H1 (cell line): ENCODE measurements around the gene PRR36. TPM values are rescaled to one million over a fixed set of nuclear protein-coding genes. Genes with fewer than 3 reads are reported as not detected.

ENCODE experiments used
- CTCF ChIA-PET: fragments of 300-600 bp; sonication (Branson Sonifier 250); formaldehyde crosslinking; loops from one replicate; lab custom pipeline; 2021; ENCODE audit not compliant: partially characterized antibody; lab: Charles Lee
- POLR2A ChIA-PET: fragments of 300-600 bp; sonication (Branson Sonifier 250); formaldehyde crosslinking; loops from one replicate; lab custom pipeline; 2021; ENCODE audit warnings: inconsistent platforms; ENCODE audit not compliant: partially characterized antibody; lab: Charles Lee
- DNase-seq, 2 experiments: peaks; one replicate each; pipeline versions ENCODE4 v3.0.0 to v3.0.0-alpha.2; 2010 to 2022; ENCODE audit warnings: low spot score in 2 of 2, low read depth in 1 of 2, mixed read lengths in 1 of 2
- FAIRE-seq: peaks from 2 replicates; lab custom pipeline; 2011; peaks lifted over from hg19 to GRCh38; lab: Jason Lieb, UNC
- H2AFZ ChIP-seq: 2 replicates; pipeline ENCODE4 v1.8.1; 2012; ENCODE audit warnings: low read length, inconsistent platforms
- H2AK5ac ChIP-seq: 2 replicates; pipeline ENCODE4 v1.6.1; 2013; ENCODE audit warnings: low read depth, low read length
- H2BK120ac ChIP-seq: replicated peaks from 2 replicates; pipeline ENCODE3; 2013; ENCODE audit warnings: low read depth, low read length, inconsistent platforms
- H2BK12ac ChIP-seq: 2 replicates; pipeline ENCODE4 v1.6.1; 2013; ENCODE audit warnings: low read depth, low read length
- H2BK15ac ChIP-seq: 2 replicates; pipeline ENCODE4 v1.6.1; 2013; ENCODE audit warnings: low read length
- H2BK20ac ChIP-seq: 2 replicates; pipeline ENCODE4 v1.6.1; 2013; ENCODE audit warnings: low read length
- H2BK5ac ChIP-seq: 2 replicates; pipeline ENCODE4 v1.6.1; 2013; ENCODE audit warnings: low read depth, low read length
- H3K14ac ChIP-seq: 2 replicates; pipeline ENCODE4 v1.6.1; 2013; ENCODE audit warnings: inconsistent platforms; ENCODE audit not compliant: insufficient read length
- H3K18ac ChIP-seq: 2 replicates; pipeline ENCODE4 v1.6.1; 2013; ENCODE audit warnings: low read length; ENCODE audit errors: extremely low read depth
- H3K23ac ChIP-seq: 2 replicates; pipeline ENCODE4 v1.6.1; 2013; ENCODE audit warnings: inconsistent platforms; ENCODE audit not compliant: insufficient read length
- H3K23me2 ChIP-seq: 2 replicates; pipeline ENCODE4 v1.6.1; 2013; ENCODE audit warnings: low read depth, low read length
- H3K27ac ChIP-seq: 2 replicates; pipeline ENCODE4 v1.6.1; 2011; ENCODE audit warnings: low read depth, low read length, inconsistent platforms
- H3K27me3 ChIP-seq, 4 experiments: replicated peaks in 1 of 4; 1 replicate in 1 of 4; 2 replicates in 3 of 4; pipeline versions ENCODE4 v1.6.1 to v1.8.1; 2011 to 2013; ENCODE audit warnings: low read length in 3 of 4, mild to moderate bottlenecking in 3 of 4, inconsistent platforms in 2 of 4, mixed read lengths in 2 of 4, moderate library complexity in 1 of 4; ENCODE audit not compliant: control insufficient read depth in 3 of 4, insufficient read depth in 3 of 4; ENCODE audit errors: extremely low read depth in 1 of 4
- H3K36me3 ChIP-seq, 4 experiments: 2 replicates each; pipeline versions ENCODE4 v1.6.1 to v1.8.1; 2011 to 2013; ENCODE audit warnings: mild to moderate bottlenecking in 4 of 4, low read length in 3 of 4, moderate library complexity in 2 of 4, control low read depth in 1 of 4, inconsistent platforms in 1 of 4; ENCODE audit not compliant: insufficient read depth in 4 of 4, control insufficient read depth in 2 of 4
- H3K4ac ChIP-seq: replicated peaks from 2 replicates; pipeline ENCODE3; 2013; ENCODE audit warnings: low read length, low read depth, mixed read lengths, inconsistent platforms; ENCODE audit not compliant: insufficient read length
- H3K4me1 ChIP-seq, 4 experiments: replicated peaks in 1 of 4; 1 replicate in 1 of 4; 2 replicates in 3 of 4; pipeline versions ENCODE4 v1.6.1 to v1.8.1; 2011 to 2013; ENCODE audit warnings: low read length in 3 of 4, inconsistent platforms in 2 of 4, mixed read lengths in 1 of 4; ENCODE audit not compliant: insufficient read depth in 4 of 4, control insufficient read depth in 3 of 4
- H3K4me2 ChIP-seq, 2 experiments: 2 replicates each; pipeline versions ENCODE4 v1.6.1 to v1.8.1; 2011 to 2013; ENCODE audit warnings: low read depth in 2 of 2, low read length in 2 of 2, control low read depth in 1 of 2, inconsistent platforms in 1 of 2, mild to moderate bottlenecking in 1 of 2; ENCODE audit not compliant: insufficient read depth in 1 of 2
- H3K4me3 ChIP-seq, 4 experiments: fragments of 200-600, 300-600 bp in 1 of 4; sonication (generic), shearing (Covaris generic), sonication (Bioruptor Twin) in 1 of 4; 2 replicates each; pipeline versions ENCODE4 v1.5.1 to v1.8.1; 2011 to 2016; ENCODE audit warnings: low read length in 4 of 4, low read depth in 3 of 4, control low read depth in 2 of 4, inconsistent platforms in 2 of 4, mild to moderate bottlenecking in 2 of 4, mixed read lengths in 1 of 4, moderate library complexity in 1 of 4; ENCODE audit not compliant: insufficient read depth in 2 of 4; ENCODE audit errors: extremely low read depth in 1 of 4
- H3K56ac ChIP-seq: replicated peaks from 2 replicates; pipeline ENCODE3; 2013; ENCODE audit warnings: low read depth, mild to moderate bottlenecking, mixed read lengths, low read length, inconsistent platforms; ENCODE audit not compliant: insufficient read length
- H3K79me1 ChIP-seq: 2 replicates; pipeline ENCODE4 v1.6.1; 2013; ENCODE audit warnings: low read depth, low read length, control low read depth
- H3K79me2 ChIP-seq, 2 experiments: 2 replicates each; pipeline versions ENCODE4 v1.6.1 to v1.8.1; 2012 to 2013; ENCODE audit warnings: low read length in 2 of 2, mild to moderate bottlenecking in 2 of 2, inconsistent platforms in 1 of 2; ENCODE audit not compliant: insufficient read depth in 2 of 2, control insufficient read depth in 1 of 2
- H3K9ac ChIP-seq, 4 experiments: replicated peaks in 1 of 4; 1 replicate in 1 of 4; 2 replicates in 3 of 4; pipeline versions ENCODE4 v1.6.1 to v1.8.1; 2011 to 2013; ENCODE audit warnings: low read depth in 3 of 4, low read length in 3 of 4, control low read depth in 2 of 4, mild to moderate bottlenecking in 2 of 4, moderate library complexity in 2 of 4, inconsistent platforms in 1 of 4; ENCODE audit errors: extremely low read depth in 1 of 4
- H3K9me3 ChIP-seq, 2 experiments: 2 replicates each; pipeline versions ENCODE4 v1.6.1 to v1.8.1; 2012 to 2013; ENCODE audit warnings: mild to moderate bottlenecking in 2 of 2, moderate library complexity in 2 of 2, control low read depth in 1 of 2, inconsistent platforms in 1 of 2, low read depth in 1 of 2, low read length in 1 of 2, mixed read lengths in 1 of 2; ENCODE audit not compliant: insufficient read depth in 2 of 2
- H4K20me1 ChIP-seq, 2 experiments: replicated peaks in 1 of 2; 2 replicates each; pipeline versions ENCODE3 to v1.8.1; 2011 to 2013; ENCODE audit warnings: inconsistent platforms in 2 of 2, low read length in 2 of 2, mild to moderate bottlenecking in 1 of 2; ENCODE audit not compliant: insufficient read depth in 2 of 2, control insufficient read depth in 1 of 2
- H4K5ac ChIP-seq: 2 replicates; pipeline ENCODE4 v1.6.1; 2013; ENCODE audit warnings: low read length, low read depth, mixed read lengths, inconsistent platforms; ENCODE audit not compliant: insufficient read length
- H4K8ac ChIP-seq: 2 replicates; pipeline ENCODE4 v1.8.0; 2013; ENCODE audit warnings: mild to moderate bottlenecking, moderate library complexity, low read length, inconsistent platforms; ENCODE audit not compliant: insufficient read depth; ENCODE audit errors: extremely low read depth
- H4K91ac ChIP-seq: replicated peaks from 2 replicates; pipeline ENCODE3; 2013; ENCODE audit warnings: low read length, mixed read lengths, inconsistent platforms; ENCODE audit not compliant: insufficient read length
- ASH2L ChIP-seq: fragments of 200-600, 300-600 bp; sonication (generic); IDR thresholded peaks from one replicate; pipeline ENCODE4 v1.7.1; 2017; ENCODE audit warnings: low read length
- CREB1 ChIP-seq: IDR thresholded peaks from 2 replicates; pipeline ENCODE4 v1.6.1; 2012; ENCODE audit warnings: inconsistent platforms
- FOSL1 ChIP-seq: IDR thresholded peaks from 2 replicates; pipeline ENCODE4 v1.6.1; 2011; ENCODE audit warnings: mild to moderate bottlenecking, low read depth, low read length, moderate library complexity; ENCODE audit not compliant: insufficient read depth
- RAD21 ChIP-seq, 2 experiments: IDR thresholded peaks in 1 of 2; conservative IDR thresholded peaks in 1 of 2; 2 replicates each; pipeline ENCODE4 v1.6.1; 2011; ENCODE audit warnings: low read depth in 2 of 2, low read length in 2 of 2, improper control_type of control experiment in 1 of 2, inconsistent platforms in 1 of 2, mild to moderate bottlenecking in 1 of 2, moderate library complexity in 1 of 2
- SP1 ChIP-seq: IDR thresholded peaks from 2 replicates; pipeline ENCODE4 v1.6.1; 2011; ENCODE audit warnings: low read depth, low read length
- TAF1 ChIP-seq: IDR thresholded peaks from 2 replicates; pipeline ENCODE4 v1.6.1; 2011; ENCODE audit warnings: mild to moderate bottlenecking, low read depth, low read length
- TBP ChIP-seq: IDR thresholded peaks from 2 replicates; pipeline ENCODE4 v1.6.1; 2011; ENCODE audit warnings: low read depth, low read length, improper control_type of control experiment
- WGBS, 2 experiments: shearing (Covaris generic) in 1 of 2; methylation state at CpG; one replicate each; pipeline versions ENCODE4 v1.1.6 to v1.1.7; 2013 to 2015; ENCODE audit warnings: low lambda C conversion rate in 2 of 2, mixed read lengths in 2 of 2, inconsistent platforms in 1 of 2, low coverage in 1 of 2, missing lambda C conversion rate in 1 of 2; ENCODE audit not compliant: insufficient replicate concordance in 2 of 2, insufficient coverage in 1 of 2, insufficient read length in 1 of 2; ENCODE audit errors: extremely low coverage in 1 of 2, missing lambda C conversion rate in 1 of 2; 5-methylcytosine and 5-hydroxymethylcytosine counted together
- long read RNA-seq, 2 experiments: library from RNA in 1 of 2; library from capped mRNA in 1 of 2; stranded (forward); transcript quantifications; one replicate each; pipeline ENCODE4 v2.0.0, GENCODE V29; 2021; ENCODE audit warnings: inconsistent platforms in 1 of 2
- polyA minus RNA-seq, 3 experiments: library from RNA; depleted of rRNA, polyadenylated mRNA; stranded (reverse); fragments of >200 nt; gene quantifications; 1 replicate in 2 of 3; 2 replicates in 1 of 3; pipeline ENCODE4 v1.2.3, GENCODE V29; 2011
- polyA plus RNA-seq, 7 experiments: library from polyadenylated mRNA; depleted of rRNA in 3 of 7; stranded (reverse) in 5 of 7; unstranded in 2 of 7; fragments of >200 nt in 5 of 7; fragments of 200-250 nt in 2 of 7; gene quantifications; 1 replicate in 5 of 7; 2 replicates in 1 of 7; 4 replicates in 1 of 7; pipeline versions ENCODE4 v1.2.1 to v1.2.3, GENCODE V29; 2011 to 2013; ENCODE audit warnings: missing spikeins in 2 of 7, mixed read lengths in 2 of 7
- total RNA-seq: library from RNA; stranded (reverse); fragmentation: NEBNext Ultra II Directional; extraction: Animal tissue kit (Norgen Biotek cat#: 25700); gene quantifications from 2 replicates; pipeline ENCODE4 v1.2.1, GENCODE V29; 2021

Gene PRR36
- 23.9 and 25.3 TPM in 2 replicates for total RNA-seq
- polyA plus RNA-seq (2011; rRNA removed) = 1.6 and 3.4 TPM in 2 replicates
- 0.85 TPM for polyA plus RNA-seq (2011; cell fraction: cytosol; rRNA removed)
- polyA plus RNA-seq (2011; cell fraction: nucleus; rRNA removed) = 6.1 TPM
- polyA plus RNA-seq (2012, experiment 1 of 2) = 20.7 to 32.8 TPM (median 29.9 TPM) in 4 replicates
- polyA plus RNA-seq (2012, experiment 2 of 2) = 22.3 TPM
- 21.3 TPM for polyA plus RNA-seq (2013, experiment 1 of 2)
- 20.1 TPM for polyA plus RNA-seq (2013, experiment 2 of 2)
- polyA minus RNA-seq (2011; rRNA and poly(A)+ RNA removed) = 1.2 and 1.9 TPM in 2 replicates
- polyA minus RNA-seq (2011; cell fraction: cytosol; rRNA and poly(A)+ RNA removed) = 17.2 TPM
- 5.0 TPM for polyA minus RNA-seq (2011; cell fraction: nucleus; rRNA and poly(A)+ RNA removed)
- long read RNA-seq, experiment 1, partial matches to known transcripts = 14 of 14 reads
- long read RNA-seq, experiment 1, other reads (novel, unspliced or antisense) = 0 of 14 reads
- long read RNA-seq, experiment 2 = 0 reads

DNA sequence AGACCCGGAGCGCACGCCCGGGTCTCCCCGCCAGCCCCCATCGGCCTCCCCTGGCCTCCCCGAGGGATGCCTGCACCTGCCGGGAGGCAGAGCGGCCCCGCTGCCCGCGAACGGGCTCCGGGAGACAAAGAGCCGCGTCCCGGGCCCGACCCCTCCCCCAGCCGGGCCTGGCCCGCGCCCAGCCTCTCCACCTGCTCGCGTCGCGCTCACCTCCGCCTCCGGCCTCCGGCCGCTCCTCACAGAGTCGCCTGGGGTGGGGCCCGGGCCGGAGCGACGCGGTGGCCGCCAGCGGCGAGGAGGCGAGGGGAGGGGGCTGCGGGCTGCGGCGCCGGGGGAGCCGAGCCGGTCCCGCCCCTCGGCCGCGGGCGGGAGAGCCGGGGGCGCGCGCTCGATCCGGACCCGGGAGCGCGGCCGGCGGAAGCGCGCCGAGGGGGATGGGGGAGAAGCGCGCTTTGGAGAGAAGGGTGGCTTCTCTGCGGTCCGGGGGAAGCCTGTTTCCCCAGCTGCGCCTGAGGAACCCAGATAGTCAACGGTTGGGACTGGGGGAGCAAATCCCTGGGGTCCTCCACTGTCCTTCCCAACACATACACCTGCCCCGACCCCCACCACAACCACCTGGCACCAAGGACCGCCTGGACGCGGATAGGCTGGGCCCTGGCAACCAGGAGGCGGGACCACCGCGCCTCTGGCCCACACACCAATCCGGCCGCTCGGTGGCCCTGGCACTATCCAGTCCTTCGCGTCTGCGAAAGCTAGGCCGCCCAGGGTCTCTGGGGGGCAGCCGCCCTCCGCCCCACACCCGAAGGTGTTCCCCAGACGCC lies at the start of gene PRR36:
TSS of gene PRR36 (minus strand) at position 315 of the 821 bp plus-strand sequence. CDS start 701 bp downstream, outside the sequence.
- 0 out of 2 replicates have a peak within 1 kb of the TSS, but pooled peaks have one; percentile 46 for H3K27ac ChIP-seq
- peaks cover 0 to 17% (median 12%) of the 10 kb centered on the region in 4 experiments; a peak in 5 of 7 replicates for H3K4me1 ChIP-seq
- peak within 1 kb of the TSS; percentile 89 to 100 for H3K4me2 ChIP-seq
- WGBS, 2 experiments = 1% methylated on average over 47 of the region's 88 CpGs; no CpG with 5 or more reads in 1 of the 2 experiments
- H3K79me1 ChIP-seq = no peaks in the 10 kb centered on the region; the same call in 1 of the 2 replicates
- peak within 1 kb of the TSS; percentile 27; the same call in 1 of the 2 replicates for H2BK12ac ChIP-seq
- H3K14ac ChIP-seq = no peak within 1 kb of the TSS
- H3K9ac ChIP-seq = peak within 1 kb of the TSS; percentile 54 to 77 (median 62)
- no peak within 1 kb of the TSS for H4K91ac ChIP-seq
- no peaks in the 10 kb centered on the region for H3K79me2 ChIP-seq
- H2BK20ac ChIP-seq = no peak within 1 kb of the TSS
- H2AK5ac ChIP-seq = peak within 1 kb of the TSS; percentile 93; the same call in 1 of the 2 replicates
- H3K23me2 ChIP-seq = peaks cover 12% of the 10 kb centered on the region
- peak within 1 kb of the TSS; percentile 82 for H4K8ac ChIP-seq
- peak within 1 kb of the TSS; percentile 67 to 98 (median 70) for H3K4me3 ChIP-seq
- no peak for FAIRE-seq
- CTCF ChIA-PET = interaction anchor here (0.9 to 3.5 kb wide), 12 partner anchors 8 to 48 kb away, joined by 3 to 17 read pairs (median 4); partner anchors contain the start of genes MAP2K7 and SNAPC2
- peaks cover 0 to 7% (median 5%) of the 10 kb centered on the region in 4 experiments; a peak in 3 of 7 replicates for H3K27me3 ChIP-seq
- peak within 1 kb of the TSS; percentile 85 for H4K5ac ChIP-seq
- no peaks in the 10 kb centered on the region for H3K9me3 ChIP-seq
- POLR2A ChIA-PET = interaction anchor here (0.6 to 2.0 kb wide), 9 partner anchors 9 to 279 kb away, joined by 3 to 9 read pairs (median 4); partner anchors contain the start of gene LRRC8E
- no peaks in the 10 kb centered on the region for H3K36me3 ChIP-seq
- H4K20me1 ChIP-seq = peaks cover 4% of the 10 kb centered on the region in 2 experiments
- H2BK5ac ChIP-seq = peak within 1 kb of the TSS; percentile 66; the same call in 1 of the 2 replicates
- H3K23ac ChIP-seq = no peak within 1 kb of the TSS
- no peak within 1 kb of the TSS for H2BK15ac ChIP-seq
- H3K18ac ChIP-seq = peak within 1 kb of the TSS; percentile 93
- H3K4ac ChIP-seq = peak within 1 kb of the TSS; percentile 38
- H2AFZ ChIP-seq = peak within 1 kb of the TSS; percentile 78; the same call in 1 of the 2 replicates
- H3K56ac ChIP-seq = peak within 1 kb of the TSS; percentile 1
- H2BK120ac ChIP-seq = no peak within 1 kb of the TSS
- DNase-seq = peak in 1 of 2 experiments; percentile 93
- TF ChIP-seq FOSL1 = no peak
- TF ChIP-seq TAF1 = peak; percentile 53
- no peak for TF ChIP-seq TBP
- TF ChIP-seq CREB1 = peak; percentile 16; the same call in 1 of the 2 replicates
- peak; percentile 84 for TF ChIP-seq SP1
- TF ChIP-seq ASH2L = peak; percentile 52
- peak; percentile 13 to 47; a peak in 2 of 4 replicates for TF ChIP-seq RAD21 (IDR thresholded peaks at IDR 0.05 in 1 of 2, conservative IDR thresholded peaks at IDR 0.05 in 1 of 2; ENCODE audit: low read depth in 2 of 2, low read length in 2 of 2)
